ENCODE results near the gene TEX35. TPM values are rescaled to one million over a fixed set of nuclear protein-coding genes. Genes with fewer than 3 reads are reported as not detected.

The TEX35 gene
- total and polyA plus RNA-seq, 3 donors from 2014 or later, result 32.1 to 131 (median 69.9) TPM

DNA sequence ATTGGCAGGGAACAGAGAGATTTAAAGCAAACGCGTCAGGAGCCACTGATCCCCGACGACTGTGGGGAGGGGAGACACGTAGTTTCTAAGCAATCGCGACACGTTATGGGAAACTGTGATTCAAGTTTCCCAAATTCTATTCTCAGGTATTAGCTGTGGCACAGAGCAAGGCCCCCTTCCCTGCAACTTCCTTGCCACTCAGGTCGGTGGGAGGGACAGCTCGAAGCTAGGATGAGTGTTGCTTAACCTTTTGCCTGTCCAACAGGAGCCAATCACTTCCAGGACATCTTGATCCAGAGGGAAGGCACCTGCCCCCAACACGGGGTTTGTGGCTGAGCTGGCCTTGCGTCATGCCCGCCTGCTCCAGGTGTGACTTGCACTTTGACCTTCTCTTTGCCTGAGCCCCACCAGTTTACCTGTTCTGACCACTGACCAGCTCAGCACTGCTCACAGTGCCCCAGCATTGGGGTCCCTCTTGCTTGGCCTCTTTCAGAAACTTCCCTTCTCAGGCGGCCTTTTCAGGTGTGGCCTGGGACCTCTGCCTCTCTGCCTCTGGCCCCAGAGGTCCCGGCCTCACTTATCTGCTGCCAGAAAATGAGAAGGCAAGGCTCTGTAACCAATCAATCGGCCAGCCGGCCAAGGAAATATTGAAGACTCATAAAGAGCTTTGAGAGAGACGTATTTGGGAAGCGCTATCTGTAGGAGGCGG is 24.6 kb downstream of the TEX35 start:
- intact Hi-C loops (cut with DNase I; ENCODE audit: low total_unique reads), result loop anchor here (10.0 kb wide), 1 partner anchor 467 kb away; no protein-coding TSS in a partner anchor
- H3K4me3 ChIP-seq, result no peak overlapping the region
- no peak overlapping the region for H3K27ac ChIP-seq
- no peaks in the 10 kb centered on the region for H3K27me3 ChIP-seq
- H3K4me1 ChIP-seq, result no peaks in the 10 kb centered on the region
- no peak for DNase-seq
- no peaks in the 10 kb centered on the region for H3K9me3 ChIP-seq
- TF ChIP-seq CTCF (IDR thresholded peaks at IDR 0.05) (no peak), POLR2A (IDR thresholded peaks at IDR 0.05) (no peak)
- 74 to 78% methylated on average over 20 of the region's 20 CpGs for WGBS, 2 donors
- no peaks in the 10 kb centered on the region for H3K36me3 ChIP-seq (ENCODE audit: low read depth, missing control alignments)

DNA sequence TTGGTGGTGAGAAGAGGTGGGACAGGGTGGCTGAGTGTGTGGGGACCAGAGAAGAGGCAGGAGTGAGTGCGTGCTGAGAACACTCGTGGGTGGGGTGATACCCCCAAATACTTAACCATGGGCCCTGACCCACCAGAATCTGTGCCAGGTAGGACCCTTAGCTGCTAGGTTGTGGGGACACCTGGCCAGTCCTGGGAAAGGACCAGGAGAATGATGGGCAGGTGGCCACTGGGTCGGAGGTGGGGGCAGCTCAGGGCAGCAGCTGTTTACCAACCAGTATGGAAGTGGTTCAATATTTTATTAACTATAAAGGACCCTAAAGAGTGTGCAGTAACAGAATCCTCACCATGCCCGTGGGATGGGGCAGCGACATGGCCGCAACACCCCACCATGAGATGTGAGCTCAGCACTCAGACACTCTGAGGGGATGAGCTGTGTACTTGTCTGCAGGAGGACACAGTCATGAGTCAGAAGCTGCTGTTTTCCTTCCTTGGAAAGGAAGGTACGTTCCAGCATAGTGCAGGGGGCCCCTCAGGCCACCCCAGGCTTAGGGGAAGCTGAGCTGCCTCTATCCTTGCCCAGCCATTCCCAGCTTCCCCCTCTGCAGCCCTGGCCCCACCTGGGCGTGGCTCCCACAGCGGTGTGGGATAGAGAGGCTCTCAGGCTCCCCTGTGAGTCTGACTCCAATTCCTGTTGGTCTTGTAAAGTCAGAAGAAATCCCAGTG is 25.4 kb downstream of the TEX35 start:
- Histone ChIP-seq H3K27ac (no peak overlapping the region), H3K27me3 (no peaks in the 10 kb centered on the region), H3K4me1 (no peaks in the 10 kb centered on the region), H3K4me3 (no peak overlapping the region), H3K36me3 (ENCODE audit: low read depth, missing control alignments) (no peaks in the 10 kb centered on the region), H3K9me3 (no peaks in the 10 kb centered on the region)
- DNase-seq, result no peak
- no peak for TF ChIP-seq POLR2A (IDR thresholded peaks at IDR 0.05)
- TF ChIP-seq CTCF (IDR thresholded peaks at IDR 0.05), result no peak
- intact Hi-C loops (cut with DNase I; ENCODE audit: low total_unique reads), result loop anchor here (10.0 kb wide), 1 partner anchor 466 kb away; no protein-coding TSS in a partner anchor
- 87 to 89% methylated on average over 9 of the region's 9 CpGs for WGBS, 2 donors

GRCh38 chr1:178539291-178539690 is 26.4 kb downstream of the TEX35 start:
- Histone ChIP-seq H3K9me3 (no peaks in the 10 kb centered on the region), H3K4me3 (no peak overlapping the region), H3K27ac (no peak overlapping the region), H3K27me3 (no peaks in the 10 kb centered on the region), H3K4me1 (no peaks in the 10 kb centered on the region), H3K36me3 (ENCODE audit: low read depth, missing control alignments) (no peaks in the 10 kb centered on the region)
- TF ChIP-seq POLR2A (IDR thresholded peaks at IDR 0.05), result no peak
- no peak for TF ChIP-seq CTCF (IDR thresholded peaks at IDR 0.05)
- no peak for DNase-seq
- intact Hi-C loops (cut with DNase I; ENCODE audit: low total_unique reads), result loop anchor here (10.0 kb wide), 1 partner anchor 466 kb away; no protein-coding TSS in a partner anchor
- 70 to 88% methylated on average over 7 of the region's 7 CpGs for WGBS, 2 donors

- WGBS, 2 donors, result 84 to 89% methylated on average over 6 of the region's 6 CpGs
- Histone ChIP-seq H3K4me1 (no peaks in the 10 kb centered on the region), H3K9me3 (no peaks in the 10 kb centered on the region), H3K36me3 (ENCODE audit: low read depth, missing control alignments) (no peaks in the 10 kb centered on the region), H3K27ac (no peak overlapping the region), H3K27me3 (no peaks in the 10 kb centered on the region), H3K4me3 (no peak overlapping the region)
- DNase-seq, result no peak
- TF ChIP-seq POLR2A (IDR thresholded peaks at IDR 0.05), result no peak
- no peak for TF ChIP-seq CTCF (IDR thresholded peaks at IDR 0.05)
- intact Hi-C loops (cut with DNase I; ENCODE audit: low total_unique reads), result loop anchor here (5.0 kb wide), 1 partner anchor 212 kb away; no protein-coding TSS in a partner anchor
Observed at GRCh38 chr1:178540204-178540603, 27.3 kb downstream of the TEX35 start.

Data from testis (tissue), 3 donors.